ENCODE results near the gene GLCE.

Gene GLCE

GRCh38 chr15:69143756-69144436, 16.5 kb upstream of the GLCE start:
- no peak overlapping the region for H2AFZ ChIP-seq (ENCODE audit: low read depth, low read length, severe bottlenecking)
- H3K9me3 ChIP-seq (ENCODE audit: insufficient read depth, low read length), result no peaks in the 10 kb centered on the region
- H4K20me1 ChIP-seq (ENCODE audit: low read depth, low read length), result no peaks in the 10 kb centered on the region
- H3K36me3 ChIP-seq (ENCODE audit: low read length), result no peaks in the 10 kb centered on the region
- no peaks in the 10 kb centered on the region for H3K79me2 ChIP-seq (ENCODE audit: insufficient read depth, low read length)
- no peaks in the 10 kb centered on the region for H3K9me2 ChIP-seq (replicated peaks; ENCODE audit: insufficient read depth, low read length)
- H3K4me2 ChIP-seq (ENCODE audit: low read depth, low read length, poor library complexity, severe bottlenecking), result no peak overlapping the region
- no peaks in the 10 kb centered on the region for H3K27me3 ChIP-seq (ENCODE audit: low read length)
- no peak for TF ChIP-seq CTCF (IDR thresholded peaks at IDR 0.05; ENCODE audit: insufficient read depth, low read length, poor library complexity, severe bottlenecking)
- no peak for TF ChIP-seq EZH2phosphoT487 (conservative IDR thresholded peaks at IDR 0.05; ENCODE audit: low read length)
- H3K27ac ChIP-seq (ENCODE audit: low read depth, low read length), result no peak overlapping the region
- no peaks in the 10 kb centered on the region for H3F3A ChIP-seq (ENCODE audit: insufficient read depth)
- no peak overlapping the region for H3K9ac ChIP-seq (ENCODE audit: low read length)
- H3K4me3 ChIP-seq (ENCODE audit: insufficient read depth, low read length, poor library complexity, severe bottlenecking), result no peak overlapping the region

- no peak overlapping the region for H3K4me2 ChIP-seq (ENCODE audit: low read depth, low read length, poor library complexity, severe bottlenecking)
- no peak overlapping the region for H3K9ac ChIP-seq (ENCODE audit: low read length)
- TF ChIP-seq EZH2phosphoT487 (conservative IDR thresholded peaks at IDR 0.05; ENCODE audit: low read length) (no peak), CTCF (IDR thresholded peaks at IDR 0.05; ENCODE audit: insufficient read depth, low read length, poor library complexity, severe bottlenecking) (no peak)
- H3K9me2 ChIP-seq (replicated peaks; ENCODE audit: insufficient read depth, low read length), result no peaks in the 10 kb centered on the region
- no peak overlapping the region for H2AFZ ChIP-seq (ENCODE audit: low read depth, low read length, severe bottlenecking)
- H3F3A ChIP-seq (ENCODE audit: insufficient read depth), result no peaks in the 10 kb centered on the region
- H3K4me3 ChIP-seq (ENCODE audit: insufficient read depth, low read length, poor library complexity, severe bottlenecking), result no peak overlapping the region
- H3K27me3 ChIP-seq (ENCODE audit: low read length), result no peaks in the 10 kb centered on the region
- H3K79me2 ChIP-seq (ENCODE audit: insufficient read depth, low read length), result no peaks in the 10 kb centered on the region
- no peak overlapping the region for H3K27ac ChIP-seq (ENCODE audit: low read depth, low read length)
- no peaks in the 10 kb centered on the region for H4K20me1 ChIP-seq (ENCODE audit: low read depth, low read length)
- no peaks in the 10 kb centered on the region for H3K9me3 ChIP-seq (ENCODE audit: insufficient read depth, low read length)
- H3K36me3 ChIP-seq (ENCODE audit: low read length), result no peaks in the 10 kb centered on the region
Observed at GRCh38 chr15:69144530-69144929, 15.9 kb upstream of the GLCE start.

- H3K27me3 ChIP-seq (ENCODE audit: low read length), result no peaks in the 10 kb centered on the region
- TF ChIP-seq CTCF (IDR thresholded peaks at IDR 0.05; ENCODE audit: insufficient read depth, low read length, poor library complexity, severe bottlenecking) (no peak), EZH2phosphoT487 (conservative IDR thresholded peaks at IDR 0.05; ENCODE audit: low read length) (no peak)
Observed at GRCh38 chr15:69145149-69145693, 15.2 kb upstream of the GLCE start.

More at GRCh38 chr15:69145149-69145693, 15.2 kb upstream of the GLCE start:
- Histone ChIP-seq H3K4me3 (ENCODE audit: insufficient read depth, low read length, poor library complexity, severe bottlenecking) (no peak overlapping the region), H3K9me3 (ENCODE audit: insufficient read depth, low read length) (no peaks in the 10 kb centered on the region), H2AFZ (ENCODE audit: low read depth, low read length, severe bottlenecking) (no peak overlapping the region), H3K36me3 (ENCODE audit: low read length) (no peaks in the 10 kb centered on the region), H3K4me2 (ENCODE audit: low read depth, low read length, poor library complexity, severe bottlenecking) (no peak overlapping the region), H3K27ac (ENCODE audit: low read depth, low read length) (no peak overlapping the region), H3K79me2 (ENCODE audit: insufficient read depth, low read length) (no peaks in the 10 kb centered on the region), H3F3A (ENCODE audit: insufficient read depth) (no peaks in the 10 kb centered on the region), H3K9me2 (replicated peaks; ENCODE audit: insufficient read depth, low read length) (no peaks in the 10 kb centered on the region), H3K9ac (ENCODE audit: low read length) (no peak overlapping the region), H4K20me1 (ENCODE audit: low read depth, low read length) (no peaks in the 10 kb centered on the region)

Measured in SU-DHL-6 (cell line).